Naive thymus-derived CD4-positive, alpha-beta T cell (primary cell): ENCODE measurements around the gene GLRA1. TPM values are rescaled to one million over a fixed set of nuclear protein-coding genes. Genes with fewer than 3 reads are reported as not detected.
A peak's percentile ranks its signal among the peaks of the same experiment; 100 is the strongest.
"Not testable (repeated sequence)": the region's sequence is repeated elsewhere in the genome, so short reads cannot be mapped to it uniquely, and the experiment has no call there.

Experiments
- ATAC-seq: fragments of 150-1000 bp; cut with Tn5 transposase; 2 replicates; pipeline ENCODE4 v1.10.0; 2021; ENCODE audit warnings: mild to moderate bottlenecking, moderate library complexity
- CTCF ChIA-PET: fragments of 350-600 bp; sonication (Branson Sonifier 250); formaldehyde crosslinking; loops from one replicate; lab custom pipeline; 2021; ENCODE audit warnings: antibody characterized with exemption; lab: Charles Lee
- POLR2A ChIA-PET: fragments of 350-600 bp; sonication (Branson Sonifier 250); formaldehyde crosslinking; loops from one replicate; lab custom pipeline; 2021; ENCODE audit warnings: antibody characterized with exemption, inconsistent platforms; lab: Charles Lee
- DNase-seq, 9 donors: peaks; one replicate each; pipeline versions ENCODE4 v3.0.0 to v3.0.0-alpha.2; 2020 to 2022; ENCODE audit warnings: mixed read lengths in 1 of 9
- H3K27ac ChIP-seq: one replicate; pipeline ENCODE4 v1.7.0; 2013; ENCODE audit warnings: mild to moderate bottlenecking, low read depth, low read length, moderate library complexity
- H3K27me3 ChIP-seq, 2 donors: one replicate each; pipeline ENCODE4 v1.7.0; 2013; ENCODE audit warnings: low read length in 2 of 2, mild to moderate bottlenecking in 2 of 2, moderate library complexity in 2 of 2; ENCODE audit not compliant: control insufficient read depth in 2 of 2, insufficient read depth in 2 of 2
- H3K36me3 ChIP-seq, 3 experiments: 1 replicate in 2 of 3; 2 replicates in 1 of 3; pipeline ENCODE4 v1.7.0; 2013; ENCODE audit warnings: low read length in 3 of 3, mild to moderate bottlenecking in 3 of 3, moderate library complexity in 1 of 3; ENCODE audit not compliant: insufficient read depth in 3 of 3, control insufficient read depth in 2 of 3
- H3K4me1 ChIP-seq, 2 donors: one replicate each; pipeline ENCODE4 v1.7.0; 2013; ENCODE audit warnings: low read length in 2 of 2, mild to moderate bottlenecking in 2 of 2, moderate library complexity in 1 of 2; ENCODE audit not compliant: control insufficient read depth in 2 of 2, insufficient read depth in 2 of 2
- H3K4me3 ChIP-seq: 2 replicates; pipeline ENCODE4 v1.7.0; 2013; ENCODE audit warnings: mild to moderate bottlenecking, low read length
- H3K9me3 ChIP-seq, 3 experiments: 1 replicate in 2 of 3; 2 replicates in 1 of 3; pipeline ENCODE4 v1.7.0; 2013; ENCODE audit warnings: low read length in 3 of 3; ENCODE audit not compliant: control insufficient read depth in 2 of 3
- H3K27ac Mint-ChIP-seq, 9 donors: one replicate each; pipeline ENCODE4 v1.8.0; 2020 to 2022; ENCODE audit warnings: mixed read lengths in 9 of 9, mild to moderate bottlenecking in 8 of 9, moderate library complexity in 5 of 9, inconsistent platforms in 2 of 9
- H3K27me3 Mint-ChIP-seq, 5 donors: one replicate each; pipeline ENCODE4 v1.8.0; 2021 to 2022; ENCODE audit warnings: mixed read lengths in 5 of 5, mild to moderate bottlenecking in 1 of 5
- H3K36me3 Mint-ChIP-seq, 5 donors: one replicate each; pipeline ENCODE4 v1.8.0; 2020 to 2022; ENCODE audit warnings: mixed read lengths in 5 of 5, mild to moderate bottlenecking in 3 of 5, inconsistent platforms in 1 of 5
- H3K4me1 Mint-ChIP-seq, 7 donors: one replicate each; pipeline ENCODE4 v1.8.0; 2020 to 2022; ENCODE audit warnings: mixed read lengths in 7 of 7, mild to moderate bottlenecking in 3 of 7, inconsistent platforms in 1 of 7
- H3K4me3 Mint-ChIP-seq, 10 donors: one replicate each; pipeline ENCODE4 v1.8.0; 2020 to 2022; ENCODE audit warnings: mild to moderate bottlenecking in 10 of 10, mixed read lengths in 10 of 10, moderate library complexity in 6 of 10, inconsistent platforms in 2 of 10
- H3K9me3 Mint-ChIP-seq, 11 donors: one replicate each; pipeline ENCODE4 v1.8.0; 2020 to 2022; ENCODE audit warnings: mixed read lengths in 11 of 11, mild to moderate bottlenecking in 4 of 11, inconsistent platforms in 1 of 11, moderate library complexity in 1 of 11
- intact Hi-C, 2 donors: fragments of 100-400 bp; cut with micrococcal nuclease; formaldehyde crosslinking; loops; one replicate each; pipeline ENCODE4 v1.15.1; 2023
- polyA plus RNA-seq, 2 donors: library from polyadenylated mRNA; unstranded; fragments of 300-500 nt; fragmentation: Illumina TruSeq; gene quantifications; one replicate each; pipeline ENCODE4 v1.2.3, GENCODE V29; 2021
- total RNA-seq, 6 experiments: library from RNA in 5 of 6; stranded (reverse) in 5 of 6; gene quantifications; 1 replicate in 5 of 6; 2 replicates in 1 of 6; pipeline ENCODE4 v1.2.3 and lab custom pipeline; 2021 to 2026

GLRA1 gene
- total and polyA plus RNA-seq, 7 experiments from 2014 or later: not detected

DNA sequence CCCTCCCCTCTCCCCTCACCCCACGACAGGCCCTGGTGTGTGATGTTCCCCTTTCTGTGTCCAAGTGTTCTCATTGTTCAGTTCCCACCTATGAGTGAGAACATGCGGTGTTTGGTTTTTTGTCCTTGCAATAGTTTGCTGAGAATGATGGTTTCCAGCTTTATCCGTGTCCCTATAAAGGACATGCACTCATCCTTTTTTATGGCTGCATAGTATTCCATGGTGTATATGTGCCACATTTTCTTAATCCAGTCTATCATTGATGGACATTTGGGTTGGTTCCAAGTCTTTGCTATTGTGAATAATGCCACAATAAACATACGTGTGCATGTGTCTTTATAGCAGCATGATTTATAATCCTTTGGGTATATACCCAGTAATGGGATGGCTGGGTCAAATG lies 63.8 kb downstream of the GLRA1 start:
- H3K27ac ChIP-seq, H3K36me3 Mint-ChIP-seq, ATAC-seq, H3K9me3 Mint-ChIP-seq, DNase-seq, H3K36me3 ChIP-seq, CTCF ChIA-PET, H3K9me3 ChIP-seq, H3K27ac Mint-ChIP-seq, H3K4me3 ChIP-seq, H3K4me3 Mint-ChIP-seq, H3K27me3 Mint-ChIP-seq, intact Hi-C loops, POLR2A ChIA-PET, H3K27me3 ChIP-seq, H3K4me1 Mint-ChIP-seq, H3K4me1 ChIP-seq: not testable (repeated sequence)

DNA sequence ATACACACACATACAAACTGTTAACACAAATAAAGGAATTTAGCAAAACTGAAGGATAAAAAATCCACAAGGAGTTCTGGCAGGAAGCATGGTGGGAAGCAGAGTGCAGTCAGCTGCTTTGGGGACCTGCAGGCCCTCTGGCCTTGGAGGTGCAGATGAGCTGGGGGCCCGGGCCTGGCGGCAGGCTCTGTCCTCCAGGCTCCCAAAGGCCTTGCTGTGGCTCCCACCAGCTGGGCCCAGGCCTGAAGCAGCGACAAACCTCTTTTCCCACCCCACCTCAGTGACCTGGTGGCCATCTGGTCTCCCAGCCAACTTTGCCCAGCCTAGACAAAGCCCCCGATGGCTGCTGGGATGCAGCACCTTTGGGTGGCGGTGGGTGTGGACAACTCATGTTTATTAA lies 67.8 kb downstream of the GLRA1 start:
- no peak overlapping the region for H3K4me3 Mint-ChIP-seq
- no peaks in the 10 kb centered on the region for H3K9me3 ChIP-seq
- no peaks in the 10 kb centered on the region for H3K4me1 ChIP-seq
- no peak overlapping the region for H3K27ac ChIP-seq
- no peaks in the 10 kb centered on the region for H3K4me1 Mint-ChIP-seq
- DNase-seq (no peak), ATAC-seq (no peak)
- POLR2A ChIA-PET: no interaction called here
- intact Hi-C loops: no loop called here
- H3K36me3 Mint-ChIP-seq: peaks cover 0 to 16% (median 0%) of the 10 kb centered on the region in 5 donors
- H3K9me3 Mint-ChIP-seq: peaks cover 0 to 3% (median 0%) of the 10 kb centered on the region in 11 donors
- no peak overlapping the region for H3K4me3 ChIP-seq
- no peaks in the 10 kb centered on the region for H3K27me3 Mint-ChIP-seq
- CTCF ChIA-PET: no interaction called here
- no peak overlapping the region for H3K27ac Mint-ChIP-seq
- no peaks in the 10 kb centered on the region for H3K36me3 ChIP-seq
- H3K27me3 ChIP-seq: no peaks in the 10 kb centered on the region

DNA sequence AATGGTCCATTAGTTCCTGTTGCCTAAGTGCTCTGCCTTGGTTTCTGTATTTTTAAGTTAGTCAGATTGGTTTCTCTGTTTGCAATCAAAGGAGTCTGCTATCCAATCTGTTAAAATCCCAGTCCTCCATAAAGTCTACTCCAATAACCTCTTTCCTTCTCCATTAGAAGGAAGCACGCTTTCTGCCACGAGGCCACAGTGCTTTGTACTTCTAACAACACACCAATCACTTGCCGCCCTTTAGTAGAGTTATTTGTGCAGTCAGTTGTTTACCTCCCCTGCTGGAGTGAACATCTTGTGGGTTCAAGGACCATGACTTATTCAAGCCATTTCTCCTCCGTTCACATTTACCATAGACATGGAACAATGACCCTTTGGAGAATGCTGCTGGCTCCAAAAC lies 69.0 kb downstream of the GLRA1 start:
- no peaks in the 10 kb centered on the region for H3K27me3 ChIP-seq
- no peaks in the 10 kb centered on the region for H3K27me3 Mint-ChIP-seq
- ATAC-seq (no peak), DNase-seq (no peak)
- H3K36me3 Mint-ChIP-seq: peaks cover 0 to 11% (median 0%) of the 10 kb centered on the region in 5 donors
- POLR2A ChIA-PET: no interaction called here
- CTCF ChIA-PET: no interaction called here
- H3K27ac ChIP-seq: no peak overlapping the region
- no peaks in the 10 kb centered on the region for H3K4me1 Mint-ChIP-seq
- H3K4me1 ChIP-seq: no peaks in the 10 kb centered on the region
- intact Hi-C loops: no loop called here
- H3K4me3 ChIP-seq: no peak overlapping the region
- H3K27ac Mint-ChIP-seq: no peak overlapping the region
- H3K9me3 ChIP-seq: no peaks in the 10 kb centered on the region
- peaks cover 0 to 3% (median 0%) of the 10 kb centered on the region in 11 donors for H3K9me3 Mint-ChIP-seq
- no peak overlapping the region for H3K4me3 Mint-ChIP-seq
- H3K36me3 ChIP-seq: no peaks in the 10 kb centered on the region

DNA sequence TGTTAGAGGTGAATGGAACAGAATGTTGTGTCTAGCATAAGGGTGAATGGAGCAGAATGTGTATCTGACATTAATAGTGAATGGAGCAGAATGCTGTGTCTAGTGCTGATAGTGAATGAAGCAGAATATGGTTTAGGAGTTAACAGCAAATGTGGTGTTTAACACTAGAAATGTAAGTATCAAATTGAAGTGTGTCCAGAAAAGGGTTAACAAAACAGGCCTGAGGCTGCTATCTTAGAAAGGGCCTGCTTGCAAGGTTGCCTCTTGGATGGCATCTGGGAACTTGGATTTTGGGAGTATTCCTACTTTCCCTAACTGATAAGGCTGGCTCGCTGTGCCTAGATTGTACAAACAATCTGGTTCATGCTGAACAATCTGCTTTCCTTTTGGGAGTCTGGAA lies 76.8 kb downstream of the GLRA1 start:
- CTCF ChIA-PET: no interaction called here
- no peaks in the 10 kb centered on the region for H3K36me3 ChIP-seq
- no peaks in the 10 kb centered on the region for H3K4me1 ChIP-seq
- no peak overlapping the region for H3K27ac ChIP-seq
- Mint-ChIP-seq H3K4me3 (no peak overlapping the region), H3K36me3 (no peaks in the 10 kb centered on the region), H3K4me1 (no peaks in the 10 kb centered on the region), H3K27me3 (no peaks in the 10 kb centered on the region), H3K27ac (no peak overlapping the region), H3K9me3 (peaks cover 0 to 2% (median 0%) of the 10 kb centered on the region in 11 donors)
- POLR2A ChIA-PET: no interaction called here
- ATAC-seq (no peak), DNase-seq (no peak)
- no peaks in the 10 kb centered on the region for H3K9me3 ChIP-seq
- H3K4me3 ChIP-seq: no peak overlapping the region
- no peaks in the 10 kb centered on the region for H3K27me3 ChIP-seq
- intact Hi-C loops: no loop called here

DNA sequence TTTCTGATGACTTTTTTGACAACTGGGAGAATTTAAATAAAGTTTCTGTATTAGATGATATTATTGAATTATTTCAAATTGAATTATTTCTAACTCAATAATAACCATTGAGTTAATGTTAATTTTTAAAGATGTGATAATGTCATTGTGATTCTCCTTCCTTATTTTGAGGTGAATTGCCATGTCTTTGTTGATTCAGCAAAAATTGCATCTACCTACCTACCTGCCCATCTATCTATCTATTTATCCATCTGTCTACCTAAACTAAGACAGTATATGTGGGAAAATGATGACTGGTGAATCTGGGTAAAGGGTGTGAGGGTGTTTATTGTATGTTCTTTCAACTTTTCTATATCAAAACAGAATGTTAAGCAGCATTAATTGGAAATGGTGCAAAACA lies 77.9 kb downstream of the GLRA1 start:
- Histone ChIP-seq H3K9me3 (no peaks in the 10 kb centered on the region), H3K27me3 (no peaks in the 10 kb centered on the region), H3K36me3 (no peaks in the 10 kb centered on the region), H3K27ac (no peak overlapping the region), H3K4me3 (no peak overlapping the region), H3K4me1 (no peaks in the 10 kb centered on the region)
- Mint-ChIP-seq H3K4me3 (no peak overlapping the region), H3K4me1 (no peaks in the 10 kb centered on the region), H3K9me3 (peaks cover 0 to 11% (median 0%) of the 10 kb centered on the region in 11 donors), H3K27me3 (no peaks in the 10 kb centered on the region), H3K36me3 (no peaks in the 10 kb centered on the region), H3K27ac (no peak overlapping the region)
- DNase-seq (no peak), ATAC-seq (no peak)
- intact Hi-C loops: no loop called here
- POLR2A ChIA-PET: no interaction called here
- CTCF ChIA-PET: no interaction called here

DNA sequence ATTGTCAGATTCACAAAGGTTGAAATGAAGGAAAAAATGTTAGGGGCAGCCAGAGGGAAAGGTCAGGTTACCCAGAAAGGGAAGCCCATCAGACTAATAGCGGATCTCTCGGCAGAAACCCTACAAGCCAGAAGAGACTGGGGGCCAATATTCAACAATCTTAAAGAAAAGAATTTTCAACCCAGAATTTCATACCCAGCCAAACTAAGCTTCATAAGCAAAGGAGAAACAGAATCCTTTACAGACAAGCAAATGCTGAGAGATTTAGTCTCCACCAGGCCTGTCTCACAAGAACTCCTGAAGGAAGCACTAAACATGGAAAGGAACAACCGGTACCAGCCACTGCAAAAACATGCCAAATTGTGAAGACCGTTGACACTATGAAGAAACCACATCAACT lies 91.8 kb downstream of the GLRA1 start:
- H3K36me3 ChIP-seq, H3K4me1 ChIP-seq, intact Hi-C loops, CTCF ChIA-PET, H3K27ac ChIP-seq, DNase-seq, H3K4me3 Mint-ChIP-seq, ATAC-seq, POLR2A ChIA-PET, H3K4me3 ChIP-seq, H3K27me3 ChIP-seq: not testable (repeated sequence)
- H3K27ac Mint-ChIP-seq: peak overlapping the region in 1 of 9 donors; percentile 16
- H3K4me1 Mint-ChIP-seq: peaks cover 8 to 32% (median 18%) of the 10 kb centered on the region in 7 donors
- H3K27me3 Mint-ChIP-seq: peaks cover 0 to 13% (median 0%) of the 10 kb centered on the region in 5 donors
- H3K36me3 Mint-ChIP-seq: peaks cover 16 to 39% (median 25%) of the 10 kb centered on the region in 5 donors
- H3K9me3 Mint-ChIP-seq: peaks cover 11 to 84% (median 49%) of the 10 kb centered on the region in 11 donors
- peaks cover 0 to 15% (median 0%) of the 10 kb centered on the region in 3 experiments for H3K9me3 ChIP-seq

DNA sequence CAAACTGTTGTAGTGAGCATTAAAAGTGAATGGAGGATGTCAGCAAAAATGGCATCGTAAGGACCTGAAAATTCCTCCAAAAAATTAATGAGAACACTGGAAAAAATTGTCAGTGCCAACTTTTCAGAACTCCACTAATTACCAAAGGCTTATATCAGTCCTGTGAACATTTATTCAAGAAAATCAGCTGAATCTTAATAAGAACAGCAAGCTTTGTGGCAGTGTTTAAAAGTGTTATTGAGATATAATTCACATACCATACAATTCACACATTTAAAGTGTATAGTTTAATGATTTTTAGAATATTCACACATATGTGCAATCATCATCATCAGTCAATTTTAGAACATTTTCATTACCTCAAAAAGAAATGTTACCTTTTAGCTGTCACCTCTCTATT lies 95.3 kb downstream of the GLRA1 start:
- Mint-ChIP-seq H3K27ac (no peak overlapping the region), H3K36me3 (peaks cover 14 to 38% (median 25%) of the 10 kb centered on the region in 5 donors), H3K4me3 (no peak overlapping the region), H3K9me3 (peaks cover 11 to 49% (median 26%) of the 10 kb centered on the region in 11 donors), H3K27me3 (peaks cover 0 to 13% (median 0%) of the 10 kb centered on the region in 5 donors), H3K4me1 (peaks cover 8 to 32% (median 18%) of the 10 kb centered on the region in 7 donors)
- intact Hi-C loops: loop anchor here in 1 of 2 donors (5.0 to 10.0 kb wide), 2 partner anchors 445 to 518 kb away; no protein-coding TSS in a partner anchor
- CTCF ChIA-PET: interaction anchor here (1.0 to 1.2 kb wide), 2 partner anchors 518 to 520 kb away, joined by 3 read pairs; no protein-coding TSS in a partner anchor
- peaks cover 5 to 9% of the 10 kb centered on the region in 2 donors for H3K4me1 ChIP-seq
- no peak for ATAC-seq
- no peaks in the 10 kb centered on the region for H3K27me3 ChIP-seq
- H3K9me3 ChIP-seq: peaks cover 0 to 12% (median 0%) of the 10 kb centered on the region in 3 experiments
- no peak overlapping the region for H3K4me3 ChIP-seq
- H3K27ac ChIP-seq: no peak overlapping the region
- no peak for DNase-seq
- POLR2A ChIA-PET: no interaction called here
- H3K36me3 ChIP-seq: no peaks in the 10 kb centered on the region
